ENCODE results near the gene CSH2.

Gene CSH2

DNA sequence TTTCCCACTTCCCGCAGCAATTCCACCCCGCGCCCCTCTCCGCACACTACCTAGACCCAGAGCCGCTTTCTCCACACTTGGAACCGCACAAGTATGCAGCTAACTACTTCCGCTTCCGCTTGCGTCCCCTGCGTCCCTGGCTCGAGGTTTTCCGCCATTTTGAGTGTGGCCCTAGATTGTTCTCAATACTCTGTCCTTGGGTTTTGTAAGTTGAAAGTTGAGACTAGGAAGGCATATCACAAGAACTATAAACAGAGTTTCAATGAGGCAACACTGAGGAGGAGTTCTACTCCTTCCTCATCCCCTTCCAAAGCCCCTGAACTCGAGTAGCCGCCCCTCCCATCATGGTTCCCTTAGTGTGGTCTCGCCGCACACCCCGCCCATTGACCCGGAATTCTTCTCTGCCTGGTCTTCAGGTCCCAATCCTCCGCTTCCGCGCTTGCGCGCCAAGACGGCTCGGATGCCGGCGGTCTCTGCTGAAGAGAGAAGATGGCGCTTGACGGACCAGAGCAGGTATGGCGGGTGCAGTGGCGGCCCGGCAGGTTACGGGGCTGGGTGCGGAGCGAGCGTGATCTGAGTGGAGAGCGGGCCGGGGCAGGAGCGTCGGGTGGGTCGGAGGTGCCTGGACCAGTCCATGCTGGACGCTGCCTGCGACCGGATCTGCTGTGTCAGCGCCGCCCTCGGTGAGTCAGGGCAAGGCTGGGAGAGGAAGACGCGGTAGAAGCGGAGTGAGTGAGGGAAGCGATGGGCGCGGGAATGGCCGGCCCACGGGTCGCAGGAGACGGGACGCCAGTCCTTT lies 46.3 kb downstream of the CSH2 start, which contains the start of the genes FTSJ3 and PSMC5 (continued):
- TF ChIP-seq, protein P1, sequence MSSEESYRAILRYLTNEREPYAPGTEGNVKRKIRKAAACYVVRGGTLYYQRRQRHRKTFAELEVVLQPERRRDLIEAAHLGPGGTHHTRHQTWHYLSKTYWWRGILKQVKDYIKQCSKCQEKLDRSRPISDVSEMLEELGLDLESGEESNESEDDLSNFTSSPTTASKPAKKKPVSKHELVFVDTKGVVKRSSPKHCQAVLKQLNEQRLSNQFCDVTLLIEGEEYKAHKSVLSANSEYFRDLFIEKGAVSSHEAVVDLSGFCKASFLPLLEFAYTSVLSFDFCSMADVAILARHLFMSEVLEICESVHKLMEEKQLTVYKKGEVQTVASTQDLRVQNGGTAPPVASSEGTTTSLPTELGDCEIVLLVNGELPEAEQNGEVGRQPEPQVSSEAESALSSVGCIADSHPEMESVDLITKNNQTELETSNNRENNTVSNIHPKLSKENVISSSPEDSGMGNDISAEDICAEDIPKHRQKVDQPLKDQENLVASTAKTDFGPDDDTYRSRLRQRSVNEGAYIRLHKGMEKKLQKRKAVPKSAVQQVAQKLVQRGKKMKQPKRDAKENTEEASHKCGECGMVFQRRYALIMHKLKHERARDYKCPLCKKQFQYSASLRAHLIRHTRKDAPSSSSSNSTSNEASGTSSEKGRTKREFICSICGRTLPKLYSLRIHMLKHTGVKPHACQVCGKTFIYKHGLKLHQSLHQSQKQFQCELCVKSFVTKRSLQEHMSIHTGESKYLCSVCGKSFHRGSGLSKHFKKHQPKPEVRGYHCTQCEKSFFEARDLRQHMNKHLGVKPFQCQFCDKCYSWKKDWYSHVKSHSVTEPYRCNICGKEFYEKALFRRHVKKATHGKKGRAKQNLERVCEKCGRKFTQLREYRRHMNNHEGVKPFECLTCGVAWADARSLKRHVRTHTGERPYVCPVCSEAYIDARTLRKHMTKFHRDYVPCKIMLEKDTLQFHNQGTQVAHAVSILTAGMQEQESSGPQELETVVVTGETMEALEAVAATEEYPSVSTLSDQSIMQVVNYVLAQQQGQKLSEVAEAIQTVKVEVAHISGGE (tag by site-specific recombination; conservative IDR thresholded peaks at IDR 0.05; ENCODE audit: low read depth), result peak; percentile 96
- TF ChIP-seq, protein P2, sequence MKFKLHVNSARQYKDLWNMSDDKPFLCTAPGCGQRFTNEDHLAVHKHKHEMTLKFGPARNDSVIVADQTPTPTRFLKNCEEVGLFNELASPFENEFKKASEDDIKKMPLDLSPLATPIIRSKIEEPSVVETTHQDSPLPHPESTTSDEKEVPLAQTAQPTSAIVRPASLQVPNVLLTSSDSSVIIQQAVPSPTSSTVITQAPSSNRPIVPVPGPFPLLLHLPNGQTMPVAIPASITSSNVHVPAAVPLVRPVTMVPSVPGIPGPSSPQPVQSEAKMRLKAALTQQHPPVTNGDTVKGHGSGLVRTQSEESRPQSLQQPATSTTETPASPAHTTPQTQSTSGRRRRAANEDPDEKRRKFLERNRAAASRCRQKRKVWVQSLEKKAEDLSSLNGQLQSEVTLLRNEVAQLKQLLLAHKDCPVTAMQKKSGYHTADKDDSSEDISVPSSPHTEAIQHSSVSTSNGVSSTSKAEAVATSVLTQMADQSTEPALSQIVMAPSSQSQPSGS (tag by site-specific recombination; IDR thresholded peaks at IDR 0.05; ENCODE audit: low read depth), result no peak
- TF ChIP-seq ZNF211 (tag by site-specific recombination; IDR thresholded peaks at IDR 0.05; ENCODE audit: low read depth) (no peak), REPIN1 (tag by site-specific recombination; IDR thresholded peaks at IDR 0.05; ENCODE audit: low read depth) (0 out of 2 replicates have a peak, but pooled peaks have one; percentile 35), ZNF596 (tag by site-specific recombination; IDR thresholded peaks at IDR 0.05) (no peak), ZFP3 (tag by site-specific recombination; IDR thresholded peaks at IDR 0.05; ENCODE audit: low read depth) (no peak), KLF16 (tag by site-specific recombination; IDR thresholded peaks at IDR 0.05) (no peak; the same call in 1 of the 2 replicates), TCF7L2 (IDR thresholded peaks at IDR 0.05; ENCODE audit: borderline replicate concordance, low read depth, low read length) (no peak), ZNF544 (tag by site-specific recombination; IDR thresholded peaks at IDR 0.05) (no peak), ZNF274 (IDR thresholded peaks at IDR 0.05; ENCODE audit: low read length) (no peak), ZNF274 (tag by site-specific recombination; IDR thresholded peaks at IDR 0.05; ENCODE audit: borderline replicate concordance) (no peak), ZNF391 (tag by site-specific recombination; IDR thresholded peaks at IDR 0.05; ENCODE audit: borderline replicate concordance, low read depth) (no peak; the same call in 1 of the 2 replicates), SP2 (tag by site-specific recombination; IDR thresholded peaks at IDR 0.05) (peak; percentile 87), ZNF701 (tag by site-specific recombination; IDR thresholded peaks at IDR 0.05) (no peak), MZF1 (tag by site-specific recombination; IDR thresholded peaks at IDR 0.05; ENCODE audit: borderline replicate concordance) (no peak), ZNF621 (tag by site-specific recombination; IDR thresholded peaks at IDR 0.05) (no peak), ZNF23 (tag by site-specific recombination; IDR thresholded peaks at IDR 0.05; ENCODE audit: borderline replicate concordance) (no peak), ZNF155 (tag by site-specific recombination; IDR thresholded peaks at IDR 0.05) (no peak), ZBTB1 (tag by site-specific recombination; IDR thresholded peaks at IDR 0.05) (no peak), ZEB2 (tag by site-specific recombination; IDR thresholded peaks at IDR 0.05) (peak; percentile 57; the same call in 1 of the 2 replicates), TRIM28 (IDR thresholded peaks at IDR 0.05; ENCODE audit: borderline replicate concordance, low read length) (peak; percentile 19; the same call in 1 of the 2 replicates), ZNF354C (tag by site-specific recombination; IDR thresholded peaks at IDR 0.05; ENCODE audit: borderline replicate concordance, low read depth) (no peak), ZNF138 (tag by site-specific recombination; IDR thresholded peaks at IDR 0.05; ENCODE audit: borderline replicate concordance) (no peak)
- TF ChIP-seq, protein P3, sequence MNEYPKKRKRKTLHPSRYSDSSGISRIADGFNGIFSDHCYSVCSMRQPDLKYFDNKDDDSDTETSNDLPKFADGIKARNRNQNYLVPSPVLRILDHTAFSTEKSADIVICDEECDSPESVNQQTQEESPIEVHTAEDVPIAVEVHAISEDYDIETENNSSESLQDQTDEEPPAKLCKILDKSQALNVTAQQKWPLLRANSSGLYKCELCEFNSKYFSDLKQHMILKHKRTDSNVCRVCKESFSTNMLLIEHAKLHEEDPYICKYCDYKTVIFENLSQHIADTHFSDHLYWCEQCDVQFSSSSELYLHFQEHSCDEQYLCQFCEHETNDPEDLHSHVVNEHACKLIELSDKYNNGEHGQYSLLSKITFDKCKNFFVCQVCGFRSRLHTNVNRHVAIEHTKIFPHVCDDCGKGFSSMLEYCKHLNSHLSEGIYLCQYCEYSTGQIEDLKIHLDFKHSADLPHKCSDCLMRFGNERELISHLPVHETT (tag by site-specific recombination; IDR thresholded peaks at IDR 0.05), result peak; percentile 78; the same call in 1 of the 2 replicates
- TF ChIP-seq, protein P4, sequence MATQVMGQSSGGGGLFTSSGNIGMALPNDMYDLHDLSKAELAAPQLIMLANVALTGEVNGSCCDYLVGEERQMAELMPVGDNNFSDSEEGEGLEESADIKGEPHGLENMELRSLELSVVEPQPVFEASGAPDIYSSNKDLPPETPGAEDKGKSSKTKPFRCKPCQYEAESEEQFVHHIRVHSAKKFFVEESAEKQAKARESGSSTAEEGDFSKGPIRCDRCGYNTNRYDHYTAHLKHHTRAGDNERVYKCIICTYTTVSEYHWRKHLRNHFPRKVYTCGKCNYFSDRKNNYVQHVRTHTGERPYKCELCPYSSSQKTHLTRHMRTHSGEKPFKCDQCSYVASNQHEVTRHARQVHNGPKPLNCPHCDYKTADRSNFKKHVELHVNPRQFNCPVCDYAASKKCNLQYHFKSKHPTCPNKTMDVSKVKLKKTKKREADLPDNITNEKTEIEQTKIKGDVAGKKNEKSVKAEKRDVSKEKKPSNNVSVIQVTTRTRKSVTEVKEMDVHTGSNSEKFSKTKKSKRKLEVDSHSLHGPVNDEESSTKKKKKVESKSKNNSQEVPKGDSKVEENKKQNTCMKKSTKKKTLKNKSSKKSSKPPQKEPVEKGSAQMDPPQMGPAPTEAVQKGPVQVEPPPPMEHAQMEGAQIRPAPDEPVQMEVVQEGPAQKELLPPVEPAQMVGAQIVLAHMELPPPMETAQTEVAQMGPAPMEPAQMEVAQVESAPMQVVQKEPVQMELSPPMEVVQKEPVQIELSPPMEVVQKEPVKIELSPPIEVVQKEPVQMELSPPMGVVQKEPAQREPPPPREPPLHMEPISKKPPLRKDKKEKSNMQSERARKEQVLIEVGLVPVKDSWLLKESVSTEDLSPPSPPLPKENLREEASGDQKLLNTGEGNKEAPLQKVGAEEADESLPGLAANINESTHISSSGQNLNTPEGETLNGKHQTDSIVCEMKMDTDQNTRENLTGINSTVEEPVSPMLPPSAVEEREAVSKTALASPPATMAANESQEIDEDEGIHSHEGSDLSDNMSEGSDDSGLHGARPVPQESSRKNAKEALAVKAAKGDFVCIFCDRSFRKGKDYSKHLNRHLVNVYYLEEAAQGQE (tag by site-specific recombination; IDR thresholded peaks at IDR 0.05), result no peak
- TF ChIP-seq, protein P5, sequence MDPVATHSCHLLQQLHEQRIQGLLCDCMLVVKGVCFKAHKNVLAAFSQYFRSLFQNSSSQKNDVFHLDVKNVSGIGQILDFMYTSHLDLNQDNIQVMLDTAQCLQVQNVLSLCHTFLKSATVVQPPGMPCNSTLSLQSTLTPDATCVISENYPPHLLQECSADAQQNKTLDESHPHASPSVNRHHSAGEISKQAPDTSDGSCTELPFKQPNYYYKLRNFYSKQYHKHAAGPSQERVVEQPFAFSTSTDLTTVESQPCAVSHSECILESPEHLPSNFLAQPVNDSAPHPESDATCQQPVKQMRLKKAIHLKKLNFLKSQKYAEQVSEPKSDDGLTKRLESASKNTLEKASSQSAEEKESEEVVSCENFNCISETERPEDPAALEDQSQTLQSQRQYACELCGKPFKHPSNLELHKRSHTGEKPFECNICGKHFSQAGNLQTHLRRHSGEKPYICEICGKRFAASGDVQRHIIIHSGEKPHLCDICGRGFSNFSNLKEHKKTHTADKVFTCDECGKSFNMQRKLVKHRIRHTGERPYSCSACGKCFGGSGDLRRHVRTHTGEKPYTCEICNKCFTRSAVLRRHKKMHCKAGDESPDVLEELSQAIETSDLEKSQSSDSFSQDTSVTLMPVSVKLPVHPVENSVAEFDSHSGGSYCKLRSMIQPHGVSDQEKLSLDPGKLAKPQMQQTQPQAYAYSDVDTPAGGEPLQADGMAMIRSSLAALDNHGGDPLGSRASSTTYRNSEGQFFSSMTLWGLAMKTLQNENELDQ (tag by site-specific recombination; IDR thresholded peaks at IDR 0.05; ENCODE audit: low read depth), result no peak

All from HEK293 (cell line).